Liver (tissue), 9 donors: ENCODE data around the gene PCDH19. TPM values are rescaled to one million over a fixed set of nuclear protein-coding genes. Genes with fewer than 3 reads are reported as not detected.
A peak's percentile ranks its signal among the peaks of the same experiment; 100 is the strongest.

Experiments used
- DNase-seq: peaks from one replicate; pipeline ENCODE4 v3.0.0-alpha.2; 2017; ENCODE audit warnings: low spot score
- H3K27ac ChIP-seq, 2 donors: one replicate each; pipeline ENCODE4 v1.7.0; 2013; ENCODE audit warnings: inconsistent platforms in 2 of 2, low read length in 2 of 2, control low read depth in 1 of 2, low read depth in 1 of 2, mild to moderate bottlenecking in 1 of 2
- H3K27me3 ChIP-seq, 4 donors: one replicate each; pipeline versions ENCODE4 v1.6.1 to v1.7.0; 2013; ENCODE audit warnings: low read length in 3 of 4, inconsistent platforms in 1 of 4, mild to moderate bottlenecking in 1 of 4, moderate library complexity in 1 of 4; ENCODE audit not compliant: control insufficient read depth in 4 of 4, insufficient read depth in 4 of 4
- H3K36me3 ChIP-seq, 4 donors: one replicate each; pipeline versions ENCODE4 v1.6.1 to v1.7.0; 2013; ENCODE audit warnings: low read length in 3 of 4, mild to moderate bottlenecking in 3 of 4, low read depth in 1 of 4, moderate library complexity in 1 of 4; ENCODE audit not compliant: control insufficient read depth in 4 of 4, insufficient read depth in 3 of 4
- H3K4me1 ChIP-seq, 4 donors: one replicate each; pipeline versions ENCODE4 v1.6.1 to v1.7.0; 2013; ENCODE audit warnings: low read length in 3 of 4, mild to moderate bottlenecking in 3 of 4, moderate library complexity in 1 of 4; ENCODE audit not compliant: control insufficient read depth in 4 of 4, insufficient read depth in 4 of 4
- H3K4me3 ChIP-seq, 3 donors: one replicate each; pipeline versions ENCODE4 v1.6.1 to v1.7.0; 2013; ENCODE audit warnings: low read length in 3 of 3, control low read depth in 1 of 3, low read depth in 1 of 3, mild to moderate bottlenecking in 1 of 3
- H3K9ac ChIP-seq, 2 donors: one replicate each; pipeline ENCODE4 v1.7.0; 2013; ENCODE audit warnings: low read length in 2 of 2, mild to moderate bottlenecking in 2 of 2, moderate library complexity in 2 of 2, control low read depth in 1 of 2, low read depth in 1 of 2
- H3K9me3 ChIP-seq, 4 donors: one replicate each; pipeline versions ENCODE4 v1.6.1 to v1.7.0; 2013; ENCODE audit warnings: low read length in 3 of 4; ENCODE audit not compliant: control insufficient read depth in 4 of 4
- ATF3 ChIP-seq: IDR thresholded peaks from 2 replicates; pipeline ENCODE4 v1.6.1; 2016; ENCODE audit warnings: antibody characterized with exemption
- FOXA1 ChIP-seq: IDR thresholded peaks from 2 replicates; pipeline ENCODE4 v1.6.1; 2016; ENCODE audit warnings: antibody characterized with exemption
- FOXA2 ChIP-seq: IDR thresholded peaks from 2 replicates; pipeline ENCODE4 v1.6.1; 2016; ENCODE audit warnings: antibody characterized with exemption
- GABPA ChIP-seq, 2 donors: IDR thresholded peaks in 1 of 2; conservative IDR thresholded peaks in 1 of 2; 2 replicates each; pipeline ENCODE4 v1.6.1; 2016; ENCODE audit warnings: antibody characterized with exemption in 2 of 2, mild to moderate bottlenecking in 1 of 2, moderate library complexity in 1 of 2
- HNF4A ChIP-seq, 2 donors: conservative IDR thresholded peaks; 2 replicates each; pipeline ENCODE4 v1.6.1; 2016; ENCODE audit warnings: antibody characterized with exemption in 2 of 2, mild to moderate bottlenecking in 2 of 2
- HNF4G ChIP-seq: IDR thresholded peaks from 2 replicates; pipeline ENCODE4 v1.6.1; 2016; ENCODE audit warnings: antibody characterized with exemption
- JUND ChIP-seq, 2 donors: IDR thresholded peaks; 2 replicates each; pipeline ENCODE4 v1.6.1; 2016; ENCODE audit warnings: antibody characterized with exemption in 2 of 2
- NR2F2 ChIP-seq: IDR thresholded peaks from 2 replicates; pipeline ENCODE4 v1.6.1; 2016; ENCODE audit warnings: antibody characterized with exemption
- RAD21 ChIP-seq, 2 donors: IDR thresholded peaks; 2 replicates each; pipeline ENCODE4 v1.6.1; 2016; ENCODE audit warnings: antibody characterized with exemption in 2 of 2, mild to moderate bottlenecking in 2 of 2
- RXRA ChIP-seq, 2 donors: IDR thresholded peaks; 2 replicates each; pipeline ENCODE4 v1.6.1; 2017 to 2018; ENCODE audit warnings: antibody characterized with exemption in 2 of 2, mild to moderate bottlenecking in 1 of 2
- SP1 ChIP-seq: IDR thresholded peaks from 2 replicates; pipeline ENCODE4 v1.6.1; 2018; ENCODE audit warnings: antibody characterized with exemption, mild to moderate bottlenecking
- TAF1 ChIP-seq: conservative IDR thresholded peaks from 2 replicates; pipeline ENCODE4 v1.6.1; 2016; ENCODE audit warnings: antibody characterized with exemption, mild to moderate bottlenecking
- YY1 ChIP-seq: IDR thresholded peaks from 2 replicates; pipeline ENCODE4 v1.6.1; 2016; ENCODE audit warnings: antibody characterized with exemption, mild to moderate bottlenecking
- ZBTB33 ChIP-seq: IDR thresholded peaks from 2 replicates; pipeline ENCODE4 v1.6.1; 2016; ENCODE audit warnings: antibody characterized with exemption
- WGBS: extraction: QIAGEN DNeasy Blood & Tissue Kit; methylation state at CpG from one replicate; pipeline ENCODE4 v1.1.7; 2013; 5-methylcytosine and 5-hydroxymethylcytosine counted together
- polyA plus RNA-seq, 2 donors: library from polyadenylated mRNA; stranded (reverse) in 1 of 2; unstranded in 1 of 2; fragments of 200-250 nt in 1 of 2; fragments of >200 nt in 1 of 2; fragmentation: Nextera tagmentation in 1 of 2; extraction: Ambion mirVana in 1 of 2; gene quantifications; one replicate each; pipeline versions ENCODE4 v1.2.1 to v1.2.3, GENCODE V29; 2013 to 2015
- total RNA-seq, 2 donors: library from RNA; depleted of rRNA; stranded (reverse); fragments of >200 nt; gene quantifications; one replicate each; pipeline ENCODE4 v1.2.3, GENCODE V29; 2014
- TF ChIP-seq, protein P1 (sequence below): IDR thresholded peaks from 2 replicates; pipeline ENCODE4 v1.6.1; 2016; ENCODE audit warnings: antibody characterized with exemption
- TF ChIP-seq, protein P2 (sequence below): IDR thresholded peaks from 2 replicates; pipeline ENCODE4 v1.6.1; 2016; ENCODE audit warnings: antibody characterized with exemption, mild to moderate bottlenecking
- TF ChIP-seq, protein P3 (sequence below): fragments of 150-350 bp; IDR thresholded peaks from 2 replicates; pipeline ENCODE4 v1.5.1; 2017; ENCODE audit warnings: improper control_type of control experiment, low read depth, low read length; ENCODE audit not compliant: missing input control
- donor health status: healthy.
- donor health status: healthy.
- donor health status: healthy.
- donor health status: healthy.
- donor health status: healthy.

PCDH19 gene
- total RNA-seq (under 1 TPM in 1 of 2 donors, not detected in 1; 0.17 TPM), polyA plus RNA-seq (under 1 TPM; 0.03 to 0.44 TPM)

DNA sequence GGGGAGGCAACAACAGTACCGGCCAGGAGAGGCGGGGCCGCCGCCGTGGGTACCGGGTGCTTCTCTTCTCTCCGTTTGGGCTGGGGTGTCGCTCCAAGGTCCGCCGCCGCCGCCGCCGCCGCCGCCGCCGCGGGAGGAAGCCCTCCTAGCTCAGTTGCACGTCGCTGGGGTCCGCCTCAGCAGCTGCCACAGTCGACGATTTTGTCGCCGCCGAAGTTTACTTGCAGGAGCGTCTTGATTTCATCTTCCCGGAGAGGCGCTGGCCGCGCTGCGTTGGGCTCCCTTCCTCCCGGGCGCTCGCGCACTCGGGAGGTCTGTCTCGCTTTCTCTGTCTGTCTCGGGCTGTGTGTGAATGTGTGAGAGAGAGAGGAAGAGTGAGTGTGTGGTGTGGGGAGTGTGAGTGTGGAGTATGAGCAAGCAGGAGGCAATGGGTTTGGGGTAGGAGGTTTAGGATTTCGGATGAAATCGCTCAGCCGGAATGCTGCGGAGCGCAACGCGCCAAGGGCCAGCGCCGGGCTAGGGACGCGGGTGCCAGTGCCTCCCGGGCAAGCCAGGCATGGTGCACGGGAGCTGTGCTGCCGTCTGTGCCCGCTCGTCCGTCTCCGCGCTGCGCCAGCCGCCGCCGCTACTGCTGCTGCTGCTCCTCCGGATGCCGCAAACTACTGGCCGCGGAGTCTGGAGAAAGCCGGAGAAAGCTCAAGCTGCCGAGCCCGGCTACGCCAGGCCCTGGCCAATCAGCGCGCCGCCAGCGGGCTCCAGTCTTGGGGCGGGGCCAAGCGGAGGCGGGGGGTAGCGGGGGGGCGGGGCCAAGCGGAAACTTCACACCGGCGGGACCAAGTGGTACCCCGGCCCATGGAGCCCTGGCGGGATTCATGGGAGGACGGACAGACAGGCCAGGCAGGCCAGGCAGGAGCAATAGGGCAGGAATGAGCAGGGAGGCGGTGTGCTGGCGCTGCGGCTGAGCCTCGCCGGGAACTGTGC, at the start of gene PCDH19:
Gene PCDH19 (minus strand): TSS at position 664 of the 981 bp plus-strand sequence. CDS start 1,676 bp downstream, outside the sequence.
- no peaks in the 10 kb centered on the region for H3K36me3 ChIP-seq
- H3K27me3 ChIP-seq, result peaks cover 0 to 10% (median 6%) of the 10 kb centered on the region in 4 donors
- TF ChIP-seq, protein P1, sequence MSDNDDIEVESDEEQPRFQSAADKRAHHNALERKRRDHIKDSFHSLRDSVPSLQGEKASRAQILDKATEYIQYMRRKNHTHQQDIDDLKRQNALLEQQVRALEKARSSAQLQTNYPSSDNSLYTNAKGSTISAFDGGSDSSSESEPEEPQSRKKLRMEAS, result no peak
- TF ChIP-seq TAF1 (no peak), FOXA2 (no peak), RAD21 (IDR thresholded peaks at IDR 0.05) (no peak), ZBTB33 (no peak), RXRA (IDR thresholded peaks at IDR 0.05) (no peak), ATF3 (no peak), SP1 (no peak), GABPA (IDR thresholded peaks at IDR 0.05 in 1 of 2, conservative IDR thresholded peaks at IDR 0.05 in 1 of 2) (no peak), HNF4G (no peak), NR2F2 (no peak), YY1 (no peak), JUND (IDR thresholded peaks at IDR 0.05) (no peak), FOXA1 (no peak), HNF4A (conservative IDR thresholded peaks at IDR 0.05) (no peak)
- TF ChIP-seq, protein P2, sequence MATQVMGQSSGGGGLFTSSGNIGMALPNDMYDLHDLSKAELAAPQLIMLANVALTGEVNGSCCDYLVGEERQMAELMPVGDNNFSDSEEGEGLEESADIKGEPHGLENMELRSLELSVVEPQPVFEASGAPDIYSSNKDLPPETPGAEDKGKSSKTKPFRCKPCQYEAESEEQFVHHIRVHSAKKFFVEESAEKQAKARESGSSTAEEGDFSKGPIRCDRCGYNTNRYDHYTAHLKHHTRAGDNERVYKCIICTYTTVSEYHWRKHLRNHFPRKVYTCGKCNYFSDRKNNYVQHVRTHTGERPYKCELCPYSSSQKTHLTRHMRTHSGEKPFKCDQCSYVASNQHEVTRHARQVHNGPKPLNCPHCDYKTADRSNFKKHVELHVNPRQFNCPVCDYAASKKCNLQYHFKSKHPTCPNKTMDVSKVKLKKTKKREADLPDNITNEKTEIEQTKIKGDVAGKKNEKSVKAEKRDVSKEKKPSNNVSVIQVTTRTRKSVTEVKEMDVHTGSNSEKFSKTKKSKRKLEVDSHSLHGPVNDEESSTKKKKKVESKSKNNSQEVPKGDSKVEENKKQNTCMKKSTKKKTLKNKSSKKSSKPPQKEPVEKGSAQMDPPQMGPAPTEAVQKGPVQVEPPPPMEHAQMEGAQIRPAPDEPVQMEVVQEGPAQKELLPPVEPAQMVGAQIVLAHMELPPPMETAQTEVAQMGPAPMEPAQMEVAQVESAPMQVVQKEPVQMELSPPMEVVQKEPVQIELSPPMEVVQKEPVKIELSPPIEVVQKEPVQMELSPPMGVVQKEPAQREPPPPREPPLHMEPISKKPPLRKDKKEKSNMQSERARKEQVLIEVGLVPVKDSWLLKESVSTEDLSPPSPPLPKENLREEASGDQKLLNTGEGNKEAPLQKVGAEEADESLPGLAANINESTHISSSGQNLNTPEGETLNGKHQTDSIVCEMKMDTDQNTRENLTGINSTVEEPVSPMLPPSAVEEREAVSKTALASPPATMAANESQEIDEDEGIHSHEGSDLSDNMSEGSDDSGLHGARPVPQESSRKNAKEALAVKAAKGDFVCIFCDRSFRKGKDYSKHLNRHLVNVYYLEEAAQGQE, result no peak
- TF ChIP-seq, protein P3, sequence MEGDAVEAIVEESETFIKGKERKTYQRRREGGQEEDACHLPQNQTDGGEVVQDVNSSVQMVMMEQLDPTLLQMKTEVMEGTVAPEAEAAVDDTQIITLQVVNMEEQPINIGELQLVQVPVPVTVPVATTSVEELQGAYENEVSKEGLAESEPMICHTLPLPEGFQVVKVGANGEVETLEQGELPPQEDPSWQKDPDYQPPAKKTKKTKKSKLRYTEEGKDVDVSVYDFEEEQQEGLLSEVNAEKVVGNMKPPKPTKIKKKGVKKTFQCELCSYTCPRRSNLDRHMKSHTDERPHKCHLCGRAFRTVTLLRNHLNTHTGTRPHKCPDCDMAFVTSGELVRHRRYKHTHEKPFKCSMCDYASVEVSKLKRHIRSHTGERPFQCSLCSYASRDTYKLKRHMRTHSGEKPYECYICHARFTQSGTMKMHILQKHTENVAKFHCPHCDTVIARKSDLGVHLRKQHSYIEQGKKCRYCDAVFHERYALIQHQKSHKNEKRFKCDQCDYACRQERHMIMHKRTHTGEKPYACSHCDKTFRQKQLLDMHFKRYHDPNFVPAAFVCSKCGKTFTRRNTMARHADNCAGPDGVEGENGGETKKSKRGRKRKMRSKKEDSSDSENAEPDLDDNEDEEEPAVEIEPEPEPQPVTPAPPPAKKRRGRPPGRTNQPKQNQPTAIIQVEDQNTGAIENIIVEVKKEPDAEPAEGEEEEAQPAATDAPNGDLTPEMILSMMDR, result no peak
- WGBS, result 1% methylated on average over 90 of the region's 91 CpGs
- H3K4me1 ChIP-seq, result peaks cover 7 to 34% (median 11%) of the 10 kb centered on the region in 4 donors
- no peak within 1 kb of the TSS for H3K27ac ChIP-seq
- peaks cover 0 to 5% (median 2%) of the 10 kb centered on the region in 4 donors for H3K9me3 ChIP-seq
- H3K4me3 ChIP-seq, result peak within 1 kb of the TSS; percentile 30 to 56 (median 45)
- DNase-seq, result peak; percentile 35
- no peak within 1 kb of the TSS for H3K9ac ChIP-seq
